ENCODE measurements around the gene PMEPA1.

GRCh38 chr20:57727863-57728262, 18.0 kb upstream of the PMEPA1 start:
- TF ChIP-seq CTCF (IDR thresholded peaks at IDR 0.05; ENCODE audit: low read depth, low read length) (no peak), EZH2phosphoT487 (IDR thresholded peaks at IDR 0.05; ENCODE audit: low read depth) (no peak)

Data from OCI-LY3 (cell line).